Prostate gland (tissue), 2 donors: ENCODE measurements around the gene LAMTOR2. TPM values are rescaled to one million over a fixed set of nuclear protein-coding genes. Genes with fewer than 3 reads are reported as not detected.

Source experiments
- DNase-seq: peaks from one replicate; pipeline ENCODE4 v3.0.0-alpha.2; 2019; ENCODE audit warnings: low spot score
- H3K27ac ChIP-seq, 2 donors: fragments of 200-600 bp; sonication (generic); 2 replicates each; pipeline ENCODE4 v1.5.1; 2017 to 2019
- H3K27me3 ChIP-seq: fragments of 200-600 bp; sonication (generic); replicated peaks from 2 replicates; pipeline ENCODE4 v1.5.1; 2019; ENCODE audit not compliant: insufficient read depth
- H3K36me3 ChIP-seq, 2 donors: fragments of 200-600 bp; sonication (generic); 1 replicate in 1 of 2; 2 replicates in 1 of 2; pipeline versions ENCODE4 v1.5.1 to v1.8.1; 2017 to 2019
- H3K4me1 ChIP-seq: fragments of 200-600 bp; sonication (generic); replicated peaks from 2 replicates; pipeline ENCODE4 v1.5.1; 2019
- H3K4me3 ChIP-seq, 2 donors: fragments of 200-600 bp; sonication (generic); 2 replicates each; pipeline ENCODE4 v1.5.1; 2017 to 2019
- H3K9me3 ChIP-seq: fragments of 200-600 bp; sonication (generic); 2 replicates; pipeline ENCODE4 v1.5.1; 2017
- CTCF ChIP-seq, 4 experiments: fragments of 200-600 bp in 2 of 4; fragments of 450-650 bp in 2 of 4; sonication (generic) in 2 of 4; IDR thresholded peaks; 1 replicate in 3 of 4; 2 replicates in 1 of 4; pipeline ENCODE4 v1.5.1; 2016 to 2019; ENCODE audit warnings: antibody characterized with exemption in 4 of 4, mild to moderate bottlenecking in 2 of 4, moderate library complexity in 2 of 4
- POLR2A ChIP-seq: fragments of 450-650 bp; IDR thresholded peaks from one replicate; pipeline ENCODE4 v1.6.1; 2016; ENCODE audit warnings: antibody characterized with exemption, mild to moderate bottlenecking
- POLR2AphosphoS5 ChIP-seq: sonication (generic); formaldehyde crosslinking; IDR thresholded peaks from one replicate; pipeline ENCODE4 v1.6.1; 2017; ENCODE audit warnings: antibody characterized with exemption
- WGBS: methylation state at CpG from one replicate; pipeline ENCODE4 v1.1.5; 2018; 5-methylcytosine and 5-hydroxymethylcytosine counted together
- intact Hi-C: fragments of 100-400 bp; cut with DNase I; formaldehyde crosslinking; loops from one replicate; pipeline ENCODE4 v1.14.2; 2022
- total RNA-seq, 2 donors: library from RNA; depleted of rRNA; stranded (reverse); fragments of >200 nt; gene quantifications; one replicate each; pipeline ENCODE4 v1.1.0, GENCODE V29; 2016

LAMTOR2 gene
- total RNA-seq, 2 donors from 2014 or later: 48.0 to 91.4 TPM

- 0% methylated on average over 10 of the region's 10 CpGs for WGBS
- intact Hi-C loops: no loop called here
- TF ChIP-seq POLR2AphosphoS5: no peak
- no peak for TF ChIP-seq CTCF (IDR thresholded peaks at IDR 0.05)
- H3K9me3 ChIP-seq: no peaks in the 10 kb centered on the region
- H3K27ac ChIP-seq: no peak overlapping the region
- H3K27me3 ChIP-seq: no peaks in the 10 kb centered on the region
- H3K36me3 ChIP-seq: no peaks in the 10 kb centered on the region
- H3K4me1 ChIP-seq: no peaks in the 10 kb centered on the region
- no peak for DNase-seq
- peak overlapping the region; percentile 63 to 84 for H3K4me3 ChIP-seq
Measured at GRCh38 chr1:156081917-156082308, 27.3 kb downstream of the LAMTOR2 start.

- Histone ChIP-seq H3K4me1 (no peaks in the 10 kb centered on the region), H3K27me3 (no peaks in the 10 kb centered on the region), H3K36me3 (no peaks in the 10 kb centered on the region), H3K9me3 (no peaks in the 10 kb centered on the region), H3K27ac (peak within 1 kb of the TSS; percentile 52 to 63), H3K4me3 (peak within 1 kb of the TSS; percentile 63 to 84)
- WGBS: under 1% methylated on average over 57 of the region's 62 CpGs
- DNase-seq: peak; percentile 67
- intact Hi-C loops: no loop called here
- TF ChIP-seq POLR2A (no peak), POLR2AphosphoS5 (peak; percentile 62), CTCF (IDR thresholded peaks at IDR 0.05) (no peak)
Measured at GRCh38 chr1:156082309-156083091, 27.9 kb downstream of the LAMTOR2 start, which contains the start of gene MEX3A. Gene MEX3A, minus strand, starts transcription at chr1:156082465. Its CDS starts 467 bp downstream, at chr1:156081998.

- TF ChIP-seq POLR2A (no peak), POLR2AphosphoS5 (no peak), CTCF (IDR thresholded peaks at IDR 0.05) (no peak)
- intact Hi-C loops: no loop called here
- Histone ChIP-seq H3K27ac (no peak overlapping the region), H3K4me3 (no peak overlapping the region), H3K4me1 (no peaks in the 10 kb centered on the region), H3K27me3 (no peaks in the 10 kb centered on the region), H3K9me3 (no peaks in the 10 kb centered on the region), H3K36me3 (no peaks in the 10 kb centered on the region)
- DNase-seq: no peak
- WGBS: 42% methylated on average over 7 of the region's 7 CpGs
Measured at GRCh38 chr1:156083800-156084790, 29.5 kb downstream of the LAMTOR2 start.

- intact Hi-C loops: no loop called here
- H3K36me3 ChIP-seq: no peaks in the 10 kb centered on the region
- H3K4me3 ChIP-seq: no peak overlapping the region
- no peak for TF ChIP-seq POLR2A
- TF ChIP-seq CTCF (IDR thresholded peaks at IDR 0.05): no peak
- H3K4me1 ChIP-seq: no peaks in the 10 kb centered on the region
- no peaks in the 10 kb centered on the region for H3K9me3 ChIP-seq
- H3K27me3 ChIP-seq: no peaks in the 10 kb centered on the region
- DNase-seq: no peak
- no peak overlapping the region for H3K27ac ChIP-seq
- 37% methylated on average over 1 of the region's 1 CpG for whole genome bisulfite sequencing
Measured at GRCh38 chr1:156086256-156086662, 31.7 kb downstream of the LAMTOR2 start.
